Islet precursor cell (in vitro differentiated cells): Measurements from ENCODE around the gene CCNL1.
"Not testable (repeated sequence)": the region's sequence is repeated elsewhere in the genome, so short reads cannot be mapped to it uniquely, and the experiment has no call there.

Source experiments
- DNase-seq: peaks from one replicate; pipeline ENCODE4 v3.0.0-alpha.2; 2018

Gene CCNL1

DNA sequence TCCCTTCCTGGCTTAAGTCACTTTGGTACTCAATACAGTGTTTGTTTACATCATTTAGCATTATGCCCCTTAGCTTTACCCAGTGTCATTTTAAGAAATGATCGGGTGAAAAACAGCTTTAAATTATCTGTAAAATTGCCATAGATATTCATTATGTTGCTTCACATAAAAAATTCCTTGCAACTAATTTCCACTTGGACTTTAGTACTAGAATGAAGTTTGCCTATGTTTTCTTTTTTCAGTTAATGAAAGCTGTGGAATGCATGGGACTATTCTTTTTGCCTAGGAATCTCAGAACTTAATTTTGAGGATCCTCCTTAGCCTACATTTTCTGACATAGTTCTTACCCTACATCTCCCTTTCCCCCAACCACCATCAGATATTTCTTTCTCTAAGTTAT lies 38.4 kb downstream of the CCNL1 start:
- DNase-seq = no peak

DNA sequence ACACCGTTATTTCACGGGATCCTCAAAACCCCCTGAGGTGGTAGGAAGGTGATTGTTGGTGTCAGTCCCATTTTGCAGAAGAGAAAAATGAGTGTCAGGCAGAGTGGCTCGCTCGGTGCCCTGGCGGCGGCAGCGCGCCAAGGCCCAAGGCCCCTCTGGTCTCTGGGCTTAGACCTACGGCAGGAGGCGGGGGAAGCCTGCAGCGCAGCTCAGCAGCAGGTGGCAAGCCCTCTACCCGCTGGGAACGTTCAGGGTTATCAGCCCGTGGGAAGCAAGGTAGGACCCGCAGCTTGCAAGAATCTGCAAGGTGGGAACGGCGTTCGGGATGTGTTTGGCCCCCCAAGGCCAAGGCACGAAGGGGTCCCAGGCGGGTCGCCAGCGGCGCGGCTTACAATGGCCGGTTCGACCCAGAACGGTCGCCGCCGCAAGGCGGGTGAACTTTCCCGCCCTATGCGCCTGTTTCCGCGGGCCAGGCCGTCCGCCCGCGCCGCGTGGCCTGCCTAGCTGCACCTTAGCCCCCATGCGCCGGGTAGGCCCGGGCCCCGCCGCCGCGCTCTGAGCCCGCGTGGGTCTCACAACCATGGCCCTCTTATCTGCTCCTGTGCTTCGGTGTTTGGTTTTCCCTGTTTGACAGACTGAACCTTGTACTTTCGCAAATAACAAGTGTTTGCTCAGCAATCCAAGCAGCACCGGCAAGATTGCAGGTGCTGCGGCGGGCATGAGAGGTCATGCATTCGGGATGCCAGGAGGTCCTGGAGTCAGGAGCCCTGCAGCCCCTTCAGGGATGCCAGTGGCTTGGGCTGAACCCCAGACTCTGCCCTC lies 39.7 kb downstream of the CCNL1 start:
- no peak for DNase-seq

DNA sequence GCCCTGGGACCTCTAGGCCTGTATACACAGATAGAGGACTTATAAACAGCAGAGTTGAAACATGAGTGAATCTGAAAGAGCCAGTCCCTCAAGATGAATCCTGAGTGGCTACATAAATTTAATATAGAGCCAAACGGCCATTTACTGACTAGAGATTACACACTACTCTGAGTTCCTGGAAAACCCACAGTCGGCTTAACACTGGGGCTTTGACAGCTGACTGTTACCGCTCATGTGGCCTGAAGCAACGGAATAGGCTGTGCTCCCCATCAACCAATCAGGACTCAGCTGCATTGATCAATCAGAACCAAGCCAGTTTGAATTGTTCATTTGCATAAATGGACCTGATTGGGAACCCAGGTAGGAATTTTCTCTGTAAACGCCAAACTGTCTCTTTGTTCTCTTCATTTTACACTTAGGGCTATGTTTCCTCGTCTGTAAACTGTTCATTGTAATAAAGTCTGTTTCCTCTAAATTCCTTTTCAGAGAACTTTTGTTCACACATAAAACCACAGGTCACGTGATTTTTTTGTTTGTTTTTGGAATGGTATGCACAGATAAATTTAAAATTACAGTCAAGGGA lies 40.5 kb downstream of the CCNL1 start:
- no peak for DNase-seq

DNA sequence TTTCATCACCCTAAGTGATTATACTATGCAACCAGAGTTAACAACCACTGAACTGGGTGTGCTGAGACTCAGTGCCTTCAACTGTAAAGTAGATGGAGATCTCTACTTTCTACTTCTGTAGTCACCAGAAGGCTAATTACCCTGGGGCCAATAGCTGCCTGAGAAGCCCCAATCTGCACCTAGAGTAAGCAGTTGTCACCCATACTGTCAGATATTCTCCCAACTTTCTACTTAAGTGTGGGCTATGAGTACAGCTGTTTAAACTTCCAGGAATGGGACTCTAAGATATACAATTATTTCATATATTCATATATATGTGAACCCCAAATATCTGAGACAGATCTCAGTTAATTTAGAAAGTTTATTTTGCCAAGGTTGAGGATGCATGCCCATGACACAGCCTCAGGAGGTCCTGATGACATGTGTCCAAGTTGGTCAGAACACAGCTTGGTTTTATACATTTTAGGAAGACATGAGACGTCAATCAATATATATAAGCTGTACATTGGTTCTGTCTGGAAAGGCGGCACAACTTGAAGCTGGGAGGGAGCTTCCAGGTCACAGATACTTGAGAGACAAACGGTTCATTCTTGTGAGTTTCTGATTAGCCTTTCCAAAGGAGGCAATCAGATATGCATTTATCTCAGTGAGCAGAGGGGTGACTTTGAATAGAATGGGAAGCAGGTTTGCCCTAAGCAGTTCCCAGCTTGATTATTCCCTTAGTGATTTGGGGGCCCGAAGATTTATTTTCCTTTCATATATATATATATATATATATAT lies 41.9 kb downstream of the CCNL1 start:
- DNase-seq = no peak

DNA sequence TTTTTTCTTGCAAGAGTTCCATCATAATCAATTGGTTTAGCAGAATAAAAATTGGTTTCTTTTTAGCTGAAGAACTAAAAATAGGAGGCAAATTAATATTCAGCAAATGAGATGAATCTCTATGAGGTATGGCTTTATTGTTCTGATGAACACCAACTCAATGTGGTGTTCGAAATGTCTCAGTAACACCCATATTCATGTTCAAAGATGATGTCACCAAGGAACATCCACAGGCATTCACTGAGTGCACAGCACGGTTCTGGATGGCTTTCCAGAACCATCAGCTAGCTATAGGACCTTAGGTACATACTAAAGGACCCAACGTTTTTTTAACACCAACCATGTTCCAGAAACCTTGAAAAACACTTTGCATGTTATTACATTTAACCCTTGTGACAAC lies 42.7 kb downstream of the CCNL1 start:
- DNase-seq = no peak

DNA sequence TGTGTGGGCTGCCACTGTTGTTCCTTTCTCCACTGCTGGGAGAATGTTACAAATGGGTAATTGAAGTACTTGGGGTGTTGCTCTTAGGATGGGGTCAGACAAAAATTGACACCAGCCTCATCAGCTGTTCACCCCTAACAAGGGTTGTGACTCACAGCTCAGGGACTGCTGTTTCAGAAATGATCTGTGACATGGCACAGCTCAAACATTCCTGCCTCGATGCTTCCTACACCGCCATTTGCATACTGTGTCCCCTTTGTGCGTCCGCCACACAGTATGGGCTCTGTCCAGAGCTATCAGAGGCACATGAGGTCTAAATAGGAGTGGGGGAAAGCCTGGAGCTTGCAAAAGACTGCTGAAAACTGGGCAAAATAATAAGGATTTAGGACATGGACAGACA lies 43.9 kb downstream of the CCNL1 start:
- DNase-seq = no peak

DNA sequence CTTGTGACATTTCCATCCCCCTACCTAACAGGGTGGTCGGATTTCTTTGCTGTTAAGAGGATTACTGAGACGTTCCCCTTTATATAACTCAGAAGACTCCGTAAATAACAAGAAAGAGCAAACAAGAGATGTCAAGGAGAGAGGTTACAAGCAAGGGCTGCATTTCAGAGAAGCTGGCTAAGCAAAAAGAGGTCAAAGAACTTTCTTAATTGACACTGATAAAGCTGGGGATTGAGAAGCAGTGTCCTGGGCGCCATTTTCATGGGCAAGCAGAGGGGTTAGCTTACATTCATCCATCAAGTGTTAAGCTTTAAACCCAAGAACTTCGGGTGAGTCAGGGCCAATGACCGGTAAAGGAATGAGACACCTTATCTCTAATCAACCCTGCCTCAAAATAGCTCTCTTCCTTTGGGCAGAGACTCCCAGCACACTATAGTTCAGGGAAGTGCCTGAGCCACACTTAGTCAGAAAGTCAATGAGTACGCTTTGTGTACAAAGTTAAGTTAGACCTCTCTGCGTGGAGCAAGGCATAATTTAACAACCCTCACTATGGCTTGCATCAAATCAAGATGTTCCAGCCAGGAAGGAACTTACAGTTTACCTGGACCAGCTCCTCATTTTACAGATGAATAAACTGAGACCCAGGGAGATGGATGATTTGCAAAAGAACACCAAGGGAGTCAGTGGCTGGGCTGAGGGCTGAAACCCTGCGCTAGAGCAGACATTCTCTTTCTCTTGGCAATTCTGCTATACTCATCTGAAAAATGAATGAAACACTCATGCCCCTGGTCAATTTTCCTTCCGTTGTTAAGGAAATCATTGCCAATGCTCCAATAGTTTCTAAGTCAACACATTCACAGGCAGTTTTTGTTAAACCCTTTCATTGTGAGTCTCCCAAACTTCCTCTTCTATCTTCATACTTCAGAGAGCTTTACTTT lies 44.6 kb downstream of the CCNL1 start:
- peak; percentile 81 for DNase-seq

DNA sequence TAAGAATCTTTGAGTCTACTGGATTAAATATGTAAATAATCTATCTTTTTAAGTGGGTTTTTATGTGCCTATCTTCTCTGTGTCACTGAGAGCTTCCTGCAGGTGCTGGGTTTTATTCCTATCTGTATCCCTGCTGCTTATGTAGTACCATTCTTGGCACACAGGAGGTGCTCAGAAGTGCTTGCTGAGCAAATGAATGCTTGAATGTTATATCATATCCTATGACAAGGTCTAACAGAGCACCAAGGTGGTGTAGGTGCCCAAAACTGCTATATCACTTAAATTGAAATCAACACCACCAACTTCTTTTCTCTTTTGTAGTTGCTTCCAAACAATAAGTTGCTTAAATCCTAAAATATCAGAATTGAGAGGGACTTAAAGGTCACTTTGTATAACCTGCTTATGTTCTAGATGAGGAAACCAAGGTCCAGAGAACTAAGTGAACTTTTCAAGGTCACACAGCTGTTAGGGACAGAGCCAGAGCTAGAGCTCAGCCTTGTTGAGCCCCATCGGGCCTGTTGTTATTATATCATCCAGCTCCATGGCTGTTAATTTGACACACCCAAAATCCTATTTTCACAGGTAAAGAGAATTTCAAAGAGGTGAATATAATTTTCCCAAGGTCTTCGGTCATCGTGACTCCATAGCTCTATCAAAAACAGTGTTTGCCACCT lies 46.0 kb downstream of the CCNL1 start:
- DNase-seq = no peak

DNA sequence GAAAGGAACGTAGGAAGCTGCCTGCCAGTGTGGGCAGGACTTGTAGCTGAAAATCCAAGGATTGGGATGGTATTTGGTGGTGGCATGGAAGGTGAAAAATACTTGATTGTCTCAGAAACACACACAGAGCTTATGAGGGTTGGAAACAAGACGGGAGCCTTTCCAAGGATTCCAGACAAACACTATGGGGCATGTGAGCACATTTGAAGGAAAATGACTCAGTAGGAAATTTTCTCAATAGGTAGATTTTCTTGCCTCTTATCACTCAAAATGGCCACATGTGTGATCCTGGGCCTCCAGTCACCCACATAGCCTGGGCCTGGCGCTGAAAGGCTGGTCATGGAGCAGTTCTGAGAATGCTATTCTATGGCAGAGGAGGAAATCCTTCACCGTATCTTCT lies 47.4 kb downstream of the CCNL1 start:
- no peak for DNase-seq

DNA sequence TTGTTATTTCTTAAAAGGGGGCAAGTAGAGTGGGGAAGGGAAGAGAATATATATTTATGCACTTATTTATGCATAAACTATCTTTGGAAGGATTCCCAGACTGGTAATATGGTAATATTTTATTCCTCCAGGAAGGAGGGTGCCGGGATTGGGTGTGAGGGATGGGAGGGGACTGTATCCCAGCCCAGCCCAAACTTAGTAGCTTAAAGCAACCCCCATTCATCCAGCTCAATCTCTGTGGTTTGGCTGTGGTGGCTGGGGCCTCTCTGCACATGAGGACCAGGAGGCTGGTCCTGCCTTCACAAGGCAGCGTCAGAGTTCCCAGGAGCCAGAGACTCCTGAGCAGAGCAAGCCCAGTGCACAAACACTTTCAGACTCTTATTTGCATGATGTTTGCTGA lies 48.4 kb downstream of the CCNL1 start:
- no peak for DNase-seq

DNA sequence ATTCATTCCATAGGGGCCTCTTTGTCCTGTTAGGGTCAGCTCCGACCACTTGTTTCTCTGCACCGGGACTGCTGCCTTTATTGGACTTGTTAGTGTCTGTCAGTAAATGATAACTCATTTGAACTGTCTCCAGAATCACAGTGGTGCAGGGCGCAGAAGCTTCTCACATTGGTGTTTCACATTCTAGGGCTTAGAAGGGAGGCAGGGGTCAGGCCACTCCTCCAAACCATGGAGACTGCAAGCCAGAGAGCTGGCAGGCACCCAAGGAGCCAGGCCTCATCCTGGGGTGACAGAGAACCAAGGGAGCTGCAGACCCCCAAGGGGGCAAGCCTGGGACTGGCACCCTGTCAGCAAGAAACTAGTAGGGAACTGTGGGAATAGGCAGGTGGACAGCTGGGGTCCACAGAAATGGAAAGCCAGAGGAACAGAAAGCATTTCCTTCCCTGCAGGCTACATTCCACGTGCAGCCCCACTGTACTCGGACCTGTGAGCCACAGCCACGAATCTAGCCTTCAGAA lies 49.1 kb downstream of the CCNL1 start:
- DNase-seq = no peak

DNA sequence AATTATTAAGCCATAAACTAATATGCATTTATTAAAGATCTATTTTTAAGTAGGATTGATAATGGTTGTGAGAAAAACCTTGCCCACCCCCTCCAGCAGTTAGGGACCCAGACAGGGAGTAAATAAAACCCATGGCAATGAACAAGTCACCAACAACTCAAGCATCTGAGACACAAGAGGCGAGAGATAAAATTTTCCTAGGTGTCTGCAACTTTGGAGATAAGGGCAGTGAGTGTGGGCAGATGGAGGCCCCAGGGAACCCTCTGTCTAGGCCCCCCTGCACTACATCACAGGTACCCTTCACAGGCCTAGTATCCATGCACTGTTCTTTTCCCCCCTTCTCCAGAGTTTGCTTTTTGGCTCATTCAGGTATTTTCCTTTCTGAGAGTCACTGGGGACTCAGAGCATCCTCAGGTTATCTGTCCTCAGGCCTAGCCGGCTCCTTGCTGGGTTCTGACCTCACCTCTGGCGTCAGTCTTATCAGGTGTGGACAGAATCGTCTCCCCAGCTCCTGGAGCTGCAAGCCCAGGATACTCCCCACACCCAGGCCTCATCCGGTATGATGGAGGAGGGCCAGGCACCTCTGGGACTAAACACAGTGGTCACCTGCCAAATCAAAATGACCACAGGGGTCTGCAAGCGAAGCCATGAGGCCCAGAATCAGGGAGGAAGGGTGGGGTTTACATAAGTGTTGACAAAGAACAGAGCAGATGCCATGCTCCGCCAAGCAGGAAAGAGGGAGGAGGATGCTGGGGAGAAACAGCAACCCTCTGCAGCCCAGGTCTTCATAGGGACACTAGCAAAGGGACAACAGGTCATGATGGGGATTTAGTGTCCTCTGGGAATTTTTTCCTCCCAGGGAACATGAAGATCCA lies 50.4 kb downstream of the CCNL1 start:
- DNase-seq = no peak

DNA sequence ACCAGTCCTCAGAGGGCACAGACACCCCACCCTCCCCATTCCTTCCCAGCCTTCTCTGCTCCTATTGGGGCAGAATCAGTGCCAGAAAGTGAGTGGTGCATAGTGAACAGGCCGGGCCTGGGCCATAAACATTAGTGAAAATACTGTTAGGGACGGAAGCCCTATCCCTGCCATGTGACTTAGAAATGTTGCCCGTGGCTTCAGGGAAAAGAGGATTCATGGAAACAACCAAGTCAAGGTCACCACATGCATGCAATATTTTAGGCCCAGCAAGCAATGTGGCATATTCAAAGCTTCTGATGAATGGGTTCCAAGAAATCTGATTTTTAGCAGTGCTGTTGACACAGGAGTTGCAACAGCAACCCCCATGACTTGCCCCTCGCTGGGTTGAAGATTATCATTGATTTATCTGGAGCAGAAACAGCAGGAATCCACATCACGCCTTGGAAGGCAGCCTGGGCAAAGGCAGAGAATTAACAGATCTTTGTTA lies 52.3 kb downstream of the CCNL1 start:
- no peak for DNase-seq

DNA sequence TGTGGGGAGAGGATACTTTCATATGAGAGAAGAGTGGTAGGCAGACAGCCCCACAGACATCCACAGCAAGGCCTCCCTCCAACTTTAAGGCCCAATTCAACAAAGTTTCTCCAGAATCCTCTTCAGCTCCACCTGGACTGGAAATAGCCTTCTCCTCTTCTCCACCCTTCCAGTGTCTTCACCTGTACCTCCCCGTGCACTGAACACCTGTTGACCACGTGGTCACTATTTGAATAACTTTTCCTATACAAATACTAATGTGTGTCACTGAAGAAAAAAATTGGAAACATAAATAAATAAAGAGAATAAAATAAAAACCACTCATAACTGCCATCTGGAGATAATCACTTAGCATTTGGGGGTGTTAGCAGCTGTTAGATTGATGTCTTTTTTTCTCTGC lies 52.9 kb downstream of the CCNL1 start:
- DNase-seq = no peak

DNA sequence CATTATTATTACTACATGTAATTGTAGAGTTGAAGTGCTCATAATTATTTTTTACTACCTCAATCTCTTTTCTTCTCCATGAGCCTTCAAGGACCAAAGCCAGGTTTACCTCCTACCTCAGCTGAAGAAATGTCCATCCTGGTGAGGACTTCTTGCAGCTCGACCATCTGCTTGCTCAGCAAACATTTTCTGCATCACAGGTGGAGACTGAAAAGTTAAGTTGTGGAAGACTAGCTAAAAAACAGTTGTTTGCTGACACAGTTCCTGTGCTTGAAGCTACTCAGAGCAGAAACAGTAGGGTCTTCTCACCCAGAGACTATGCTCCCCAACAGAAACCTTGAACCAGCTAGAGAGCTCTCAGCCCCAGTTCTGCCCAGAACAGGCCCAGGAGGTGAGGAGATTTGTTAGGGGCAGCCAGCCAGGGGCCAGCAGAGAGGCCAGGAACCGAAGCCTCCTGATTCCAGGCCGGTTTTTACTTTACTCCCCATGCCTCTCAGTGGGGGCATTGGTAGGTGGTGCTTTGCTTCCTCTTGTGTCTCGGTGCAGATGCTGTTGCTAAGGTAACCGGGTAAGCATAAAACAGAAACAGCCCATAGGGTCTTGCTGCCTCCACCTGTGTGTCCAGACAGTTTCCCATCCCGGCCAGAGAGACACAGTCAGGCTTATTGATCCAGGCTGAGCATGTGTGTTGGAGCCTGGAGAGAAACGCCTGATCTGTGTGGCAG lies 54.9 kb downstream of the CCNL1 start:
- no peak for DNase-seq

DNA sequence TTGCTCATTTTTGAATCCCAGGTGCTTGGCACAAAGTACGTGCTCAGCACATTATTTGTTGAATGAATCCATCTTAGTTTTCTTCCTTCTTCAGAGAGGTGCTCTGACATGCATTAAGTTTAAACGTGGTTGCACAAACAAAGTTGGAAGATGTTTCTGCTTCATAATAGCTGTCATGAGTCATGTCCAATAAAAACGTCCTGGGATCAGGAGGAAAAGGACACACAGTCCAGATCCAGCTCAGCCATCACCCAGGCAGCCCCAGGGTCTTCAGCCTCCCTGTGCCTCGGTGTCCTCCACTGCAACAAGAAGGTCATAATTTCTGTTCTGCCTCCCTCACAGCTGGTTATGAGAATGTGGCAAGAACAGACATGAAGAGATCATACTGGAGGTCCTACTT lies 55.4 kb downstream of the CCNL1 start:
- DNase-seq = no peak

DNA sequence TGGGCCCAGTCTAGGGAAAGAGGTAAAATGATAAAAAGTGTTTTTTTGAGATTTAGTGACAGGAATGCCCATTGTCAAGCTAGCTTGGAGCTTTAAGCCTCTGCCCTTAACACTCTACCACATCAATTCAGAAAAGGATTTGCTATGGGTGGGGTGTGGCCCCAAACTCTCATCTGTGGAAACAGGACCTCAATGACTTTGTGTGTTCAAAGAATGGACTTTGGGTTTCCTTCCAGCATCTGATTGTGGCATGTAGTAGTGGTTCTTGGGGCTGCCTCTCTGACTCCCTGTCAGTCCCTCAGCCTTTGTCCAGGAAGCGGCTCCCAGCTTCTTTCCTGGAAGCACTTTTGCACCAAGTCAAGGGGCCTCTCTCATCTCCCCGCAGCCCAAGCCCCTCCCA lies 56.1 kb downstream of the CCNL1 start:
- no peak for DNase-seq

DNA sequence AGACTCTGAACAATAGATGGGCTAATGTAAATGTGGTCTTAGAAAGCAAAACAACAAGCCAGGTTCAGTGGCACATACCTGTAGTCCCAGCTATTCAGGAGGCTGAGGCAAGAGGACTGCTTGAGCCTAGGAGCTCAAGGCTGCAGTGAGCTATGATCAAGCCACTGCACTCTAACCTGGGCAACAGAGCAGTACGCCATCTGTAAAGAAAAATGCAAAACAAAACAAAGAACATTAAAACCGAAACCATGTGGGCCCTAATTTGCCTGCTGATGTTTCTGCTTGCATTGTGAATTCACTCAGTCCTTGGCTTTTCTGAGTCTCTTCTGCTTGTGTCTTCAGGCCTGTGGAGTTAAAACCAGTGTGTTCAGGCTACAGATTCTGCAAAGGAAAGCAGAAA lies 56.7 kb downstream of the CCNL1 start:
- no peak for DNase-seq

DNA sequence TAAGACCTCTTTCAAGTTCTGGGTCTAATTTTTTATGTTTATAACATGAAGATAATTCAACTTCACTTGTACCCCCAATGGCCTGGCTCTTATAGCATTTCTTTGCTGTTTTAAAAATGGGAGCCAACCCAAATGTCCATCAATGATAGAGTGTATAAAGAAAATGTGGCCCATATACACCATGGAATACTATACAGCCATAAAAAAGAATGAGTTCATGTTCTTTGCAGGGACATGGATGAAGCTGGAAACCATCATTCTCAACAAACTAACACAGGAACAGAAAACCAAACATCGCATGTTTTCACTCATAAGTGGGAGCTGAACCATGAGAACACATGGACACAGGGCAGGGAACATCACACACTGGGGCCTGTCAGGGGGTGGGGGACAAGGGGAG lies 57.4 kb downstream of the CCNL1 start:
- DNase-seq = not testable (repeated sequence)

DNA sequence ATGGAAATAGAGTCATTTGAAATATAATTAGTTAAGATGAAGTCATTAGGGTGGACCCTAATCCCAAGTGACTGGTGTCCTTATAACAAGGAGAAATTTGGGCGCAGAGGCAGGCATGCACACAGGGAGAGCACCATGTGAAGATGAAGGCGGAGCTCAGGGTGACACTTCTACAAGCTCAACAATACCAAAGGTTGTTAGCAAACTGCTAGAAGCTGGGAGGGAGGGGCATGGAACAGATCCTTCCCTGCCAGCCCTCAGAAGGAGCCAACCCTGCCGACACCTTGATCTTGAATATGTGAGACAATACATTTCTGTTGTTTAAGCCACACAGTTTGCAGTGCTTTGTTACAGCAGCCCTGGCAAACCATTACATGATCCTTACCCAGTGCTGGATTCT lies 57.8 kb downstream of the CCNL1 start:
- DNase-seq = no peak
